OCI-LY1 (cell line): ENCODE measurements around the gene TMEM132A.

ENCODE experiments used
- H2AFZ ChIP-seq: fragments of 200-600 bp; sonication (generic), shearing (Covaris generic); 2 replicates; pipeline ENCODE4 v1.6.0; 2014; ENCODE audit warnings: antibody characterized with exemption, mild to moderate bottlenecking, low read length
- H3F3A ChIP-seq: fragments of 200-600 bp; sonication (generic), shearing (Covaris generic); 2 replicates; pipeline ENCODE4 v1.6.0; 2014; ENCODE audit warnings: mild to moderate bottlenecking, antibody characterized with exemption, low read length, moderate library complexity; ENCODE audit not compliant: insufficient read depth
- H3K27ac ChIP-seq: fragments of 200-600 bp; sonication (generic); 2 replicates; pipeline ENCODE4 v1.5.1; 2014; ENCODE audit warnings: low read length, mixed run types, mild to moderate bottlenecking, low read depth; ENCODE audit not compliant: poor library complexity, severe bottlenecking
- H3K27me3 ChIP-seq: fragments of 200-600 bp; sonication (generic); 2 replicates; pipeline ENCODE4 v1.6.0; 2014; ENCODE audit warnings: antibody characterized with exemption, mild to moderate bottlenecking, low read length, moderate library complexity; ENCODE audit not compliant: insufficient read depth
- H3K36me3 ChIP-seq: fragments of 200-600 bp; sonication (generic); 2 replicates; pipeline ENCODE4 v1.6.1; 2014; ENCODE audit warnings: mild to moderate bottlenecking, antibody characterized with exemption, low read length, moderate library complexity, mixed read lengths; ENCODE audit not compliant: insufficient read depth
- H3K4me1 ChIP-seq: fragments of 200-600 bp; sonication (generic); 2 replicates; pipeline ENCODE4 v1.5.1; 2014; ENCODE audit warnings: mild to moderate bottlenecking, low read length, moderate library complexity; ENCODE audit not compliant: insufficient read depth, severe bottlenecking
- H3K4me2 ChIP-seq: fragments of 200-600 bp; sonication (generic), shearing (Covaris generic); 2 replicates; pipeline ENCODE4 v1.6.1; 2014; ENCODE audit warnings: low read length
- H3K4me3 ChIP-seq: fragments of 200-600 bp; sonication (generic); 2 replicates; pipeline ENCODE4 v1.5.1; 2014; ENCODE audit warnings: low read length, low read depth, mild to moderate bottlenecking, mixed read lengths; ENCODE audit not compliant: poor library complexity, severe bottlenecking
- H3K79me2 ChIP-seq: fragments of 200-600 bp; shearing (Covaris generic); 2 replicates; pipeline ENCODE4 v1.6.1; 2016; ENCODE audit warnings: mixed run types, low read length, mixed read lengths; ENCODE audit not compliant: insufficient read depth
- H3K9ac ChIP-seq: fragments of 200-600 bp; sonication (generic), shearing (Covaris generic); 2 replicates; pipeline ENCODE4 v1.6.1; 2014; ENCODE audit warnings: mild to moderate bottlenecking, low read length, mixed read lengths
- H3K9me2 ChIP-seq: fragments of 200-600 bp; sonication (generic), shearing (Covaris generic); 2 replicates; pipeline ENCODE4 v1.6.1; 2014; ENCODE audit warnings: low read depth, mild to moderate bottlenecking, low read length, mixed read lengths
- H3K9me3 ChIP-seq: fragments of 200-600 bp; shearing (Covaris generic); 2 replicates; pipeline ENCODE4 v1.6.1; 2014; ENCODE audit warnings: low read length, mixed read lengths
- H4K20me1 ChIP-seq: fragments of 200-600 bp; sonication (generic), shearing (Covaris generic); 2 replicates; pipeline ENCODE4 v1.6.0; 2016; ENCODE audit warnings: mild to moderate bottlenecking, low read length; ENCODE audit not compliant: insufficient read depth
- EZH2 ChIP-seq: fragments of 200-600 bp; sonication (generic), shearing (Covaris generic); IDR thresholded peaks from 2 replicates; pipeline ENCODE4 v1.8.0; 2017; ENCODE audit warnings: borderline replicate concordance, mixed run types, mild to moderate bottlenecking, antibody characterized with exemption, low read length, moderate library complexity, mixed read lengths
- TF ChIP-seq, protein P1 (sequence below): fragments of 200-600 bp; sonication (generic), shearing (Covaris generic); IDR thresholded peaks from 2 replicates; pipeline ENCODE4 v1.5.1; 2017; ENCODE audit warnings: mild to moderate bottlenecking, antibody characterized with exemption, low read length, moderate library complexity, mixed read lengths

Gene TMEM132A

DNA sequence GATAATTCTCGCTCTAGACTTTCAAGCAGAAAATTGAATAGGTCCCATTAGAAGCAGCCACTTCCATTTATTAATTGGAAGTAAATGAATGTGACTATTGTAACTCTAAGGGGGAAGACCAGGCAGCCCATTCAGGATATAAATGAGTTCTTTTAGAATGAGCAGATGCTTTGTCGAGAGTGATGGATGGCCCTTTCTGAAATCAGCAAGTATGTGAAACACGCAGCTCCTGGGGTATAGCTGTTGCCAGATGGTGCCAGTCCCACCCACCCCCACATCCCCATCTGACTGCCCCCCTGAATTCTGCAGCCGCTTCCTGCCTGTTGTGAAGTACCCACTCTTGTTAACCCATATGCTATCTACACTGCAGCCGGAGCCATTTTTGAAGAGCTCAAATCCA, 24.0 kb downstream of the TMEM132A start:
- no peaks in the 10 kb centered on the region for H4K20me1 ChIP-seq
- no peaks in the 10 kb centered on the region for H3K79me2 ChIP-seq
- no peaks in the 10 kb centered on the region for H3K36me3 ChIP-seq
- H2AFZ ChIP-seq = no peak overlapping the region
- H3K4me3 ChIP-seq = no peak overlapping the region
- H3F3A ChIP-seq = no peaks in the 10 kb centered on the region
- no peaks in the 10 kb centered on the region for H3K9me2 ChIP-seq
- peaks cover 14% of the 10 kb centered on the region; the same call in 1 of the 2 replicates for H3K27me3 ChIP-seq
- peaks cover 12% of the 10 kb centered on the region for H3K4me1 ChIP-seq
- H3K4me2 ChIP-seq = no peak overlapping the region
- H3K27ac ChIP-seq = no peak overlapping the region
- TF ChIP-seq, protein P1, sequence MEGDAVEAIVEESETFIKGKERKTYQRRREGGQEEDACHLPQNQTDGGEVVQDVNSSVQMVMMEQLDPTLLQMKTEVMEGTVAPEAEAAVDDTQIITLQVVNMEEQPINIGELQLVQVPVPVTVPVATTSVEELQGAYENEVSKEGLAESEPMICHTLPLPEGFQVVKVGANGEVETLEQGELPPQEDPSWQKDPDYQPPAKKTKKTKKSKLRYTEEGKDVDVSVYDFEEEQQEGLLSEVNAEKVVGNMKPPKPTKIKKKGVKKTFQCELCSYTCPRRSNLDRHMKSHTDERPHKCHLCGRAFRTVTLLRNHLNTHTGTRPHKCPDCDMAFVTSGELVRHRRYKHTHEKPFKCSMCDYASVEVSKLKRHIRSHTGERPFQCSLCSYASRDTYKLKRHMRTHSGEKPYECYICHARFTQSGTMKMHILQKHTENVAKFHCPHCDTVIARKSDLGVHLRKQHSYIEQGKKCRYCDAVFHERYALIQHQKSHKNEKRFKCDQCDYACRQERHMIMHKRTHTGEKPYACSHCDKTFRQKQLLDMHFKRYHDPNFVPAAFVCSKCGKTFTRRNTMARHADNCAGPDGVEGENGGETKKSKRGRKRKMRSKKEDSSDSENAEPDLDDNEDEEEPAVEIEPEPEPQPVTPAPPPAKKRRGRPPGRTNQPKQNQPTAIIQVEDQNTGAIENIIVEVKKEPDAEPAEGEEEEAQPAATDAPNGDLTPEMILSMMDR = no peak
- no peak for TF ChIP-seq EZH2
- no peaks in the 10 kb centered on the region for H3K9me3 ChIP-seq
- H3K9ac ChIP-seq = no peak overlapping the region

DNA sequence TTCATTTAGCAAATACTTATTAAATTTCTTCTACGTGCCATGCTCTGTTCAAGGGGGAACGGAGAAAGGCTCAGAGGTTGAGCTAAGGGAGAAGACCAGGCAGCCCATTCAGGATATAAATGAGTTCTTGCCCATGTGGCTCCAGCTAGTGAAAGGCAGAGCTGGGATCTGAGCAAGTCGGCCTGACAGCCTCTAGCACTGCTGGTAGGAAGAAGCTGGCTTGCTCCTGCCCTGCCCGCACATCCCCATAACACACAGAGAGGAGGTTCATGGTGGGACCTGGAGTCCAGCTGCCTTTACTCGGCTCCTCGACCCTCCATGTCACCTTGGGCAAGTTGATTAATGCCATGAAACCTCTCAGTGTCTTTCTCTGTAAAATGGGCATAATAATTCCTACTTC, 25.8 kb downstream of the TMEM132A start:
- Histone ChIP-seq H3K4me3 (no peak overlapping the region), H3K9ac (no peak overlapping the region), H3K9me3 (no peaks in the 10 kb centered on the region), H3K27ac (no peak overlapping the region), H3K36me3 (no peaks in the 10 kb centered on the region), H4K20me1 (no peaks in the 10 kb centered on the region), H3K4me2 (no peak overlapping the region), H3K27me3 (no peaks in the 10 kb centered on the region), H3K79me2 (no peaks in the 10 kb centered on the region), H3F3A (no peaks in the 10 kb centered on the region), H2AFZ (no peak overlapping the region), H3K9me2 (no peaks in the 10 kb centered on the region), H3K4me1 (peaks cover 12% of the 10 kb centered on the region)
- TF ChIP-seq EZH2 = no peak
- TF ChIP-seq, protein P1 = no peak

DNA sequence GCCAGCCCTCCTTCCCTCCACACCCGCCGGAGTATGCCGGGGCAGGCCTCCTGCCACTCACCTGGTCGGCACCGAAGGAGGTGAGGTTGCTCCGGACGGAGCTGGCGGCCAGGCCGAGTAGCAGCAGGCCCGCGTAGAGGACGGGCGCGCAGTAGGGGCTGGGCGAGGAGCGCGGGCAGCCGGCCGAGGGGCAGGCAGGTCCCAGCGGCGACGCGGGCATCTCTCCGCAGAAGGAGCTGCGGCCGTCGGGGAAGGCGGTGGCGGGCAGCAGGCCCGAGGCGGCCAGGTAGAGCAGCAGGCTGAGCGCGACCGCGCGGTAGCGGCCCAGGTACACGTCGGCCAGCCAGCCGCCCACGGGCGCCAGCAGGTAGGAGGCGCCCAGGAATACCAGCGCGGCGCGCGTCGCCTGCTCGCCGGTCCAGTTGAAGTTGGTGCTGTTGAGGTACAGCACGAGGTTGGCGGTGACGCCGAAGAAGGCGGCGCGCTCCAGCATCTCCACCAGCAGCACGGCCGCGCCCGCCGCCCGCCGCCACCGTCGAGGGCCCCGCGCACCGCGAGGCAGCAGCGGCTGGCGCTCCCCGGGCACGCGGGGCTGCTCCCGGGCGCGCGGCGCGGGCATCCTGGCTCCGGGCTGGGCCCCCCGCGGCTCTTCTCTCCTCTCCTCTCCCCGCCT, 26.8 kb downstream of the TMEM132A start:
- H2AFZ ChIP-seq = no peak overlapping the region
- H3K79me2 ChIP-seq = no peaks in the 10 kb centered on the region
- no peaks in the 10 kb centered on the region for H3K36me3 ChIP-seq
- H3F3A ChIP-seq = no peaks in the 10 kb centered on the region
- no peaks in the 10 kb centered on the region; the same call in 1 of the 2 replicates for H3K27me3 ChIP-seq
- TF ChIP-seq, protein P1 = no peak
- no peak for TF ChIP-seq EZH2
- H3K9me3 ChIP-seq = no peaks in the 10 kb centered on the region
- no peak overlapping the region for H3K9ac ChIP-seq
- H3K4me1 ChIP-seq = peaks cover 12% of the 10 kb centered on the region
- H3K9me2 ChIP-seq = no peaks in the 10 kb centered on the region
- no peak overlapping the region for H3K27ac ChIP-seq
- H3K4me3 ChIP-seq = no peak overlapping the region
- no peak overlapping the region; the same call in 1 of the 2 replicates for H3K4me2 ChIP-seq
- H4K20me1 ChIP-seq = no peaks in the 10 kb centered on the region
